HepG2 (cell line): ENCODE results near the gene DCTN1. TPM values are rescaled to one million over a fixed set of nuclear protein-coding genes. Genes with fewer than 3 reads are reported as not detected.

ENCODE experiments used
- ATAC-seq: fragments of 200-7000 bp; cut with Tn5 transposase; 3 replicates; pipeline ENCODE4 v1.9.1; 2020; ENCODE audit warnings: mild to moderate bottlenecking, moderate library complexity
- BruUV-seq: library from RNA; stranded (reverse); fragments of 400-500 nt; replicated peaks from 2 replicates; lab custom pipeline; 2021; lab: Mats Ljungman, UMichigan
- CTCF ChIA-PET: fragments of 300-600 bp; formaldehyde crosslinking; extraction: SDS; loops from one replicate; lab custom pipeline; 2021; ENCODE audit warnings: low total read pairs, inconsistent platforms, low intra/inter-chr PET ratio; lab: Yijun Ruan, JAX
- POLR2A ChIA-PET: fragments of 350-600 bp; sonication (Branson Sonifier 250); formaldehyde crosslinking; loops from one replicate; lab custom pipeline; 2020; ENCODE audit warnings: antibody characterized with exemption, inconsistent platforms; lab: Yijun Ruan, JAX
- DNase-seq: peaks from one replicate; pipeline ENCODE4 v3.0.0-alpha.2; 2015; ENCODE audit warnings: low spot score
- FAIRE-seq: peaks from 3 replicates; lab custom pipeline; 2011; peaks lifted over from hg19 to GRCh38; lab: Jason Lieb, UNC
- H2AFZ ChIP-seq: one replicate; pipeline ENCODE4 v1.6.1; 2011; ENCODE audit warnings: low read length, inconsistent platforms
- H3K27ac ChIP-seq: fragments of 300-600 bp; 3 replicates; pipeline ENCODE4 v1.8.0; 2011; ENCODE audit warnings: mixed run types, mild to moderate bottlenecking, mixed read lengths, low read length, inconsistent platforms; ENCODE audit not compliant: insufficient read depth; ENCODE audit errors: extremely low read length
- H3K27me3 ChIP-seq, 2 experiments: fragments of 200-600 bp in 1 of 2; 2 replicates in 1 of 2; 3 replicates in 1 of 2; pipeline versions ENCODE4 v1.6.0 to v1.8.0; 2011; ENCODE audit warnings: low read length in 2 of 2, mild to moderate bottlenecking in 2 of 2, moderate library complexity in 2 of 2, inconsistent platforms in 1 of 2; ENCODE audit not compliant: insufficient read depth in 2 of 2, control insufficient read depth in 1 of 2
- H3K36me3 ChIP-seq, 2 experiments: fragments of 200-600 bp in 1 of 2; replicated peaks in 1 of 2; 2 replicates in 1 of 2; 3 replicates in 1 of 2; pipeline versions ENCODE4 v1.5.1 to v1.8.0; 2011; ENCODE audit warnings: low read length in 2 of 2, inconsistent platforms in 1 of 2; ENCODE audit not compliant: insufficient read depth in 2 of 2, control insufficient read depth in 1 of 2
- H3K4me1 ChIP-seq: 2 replicates; pipeline ENCODE4 v1.5.1; 2012; ENCODE audit warnings: low read length, inconsistent platforms; ENCODE audit not compliant: insufficient read depth
- H3K4me2 ChIP-seq: 2 replicates; pipeline ENCODE4 v1.6.0; 2011; ENCODE audit warnings: low read depth, low read length, inconsistent platforms
- H3K4me3 ChIP-seq, 3 experiments: fragments of 200-600 bp in 1 of 3; sonication (generic), shearing (Covaris generic) in 1 of 3; replicated peaks in 1 of 3; 2 replicates each; pipeline ENCODE4 v1.5.1; 2011 to 2016; ENCODE audit warnings: low read length in 3 of 3, inconsistent platforms in 2 of 3, low read depth in 2 of 3, mild to moderate bottlenecking in 2 of 3, control low read depth in 1 of 3, mixed read lengths in 1 of 3; ENCODE audit not compliant: insufficient read depth in 1 of 3
- H3K79me2 ChIP-seq: one replicate; pipeline ENCODE4 v1.6.1; 2011; ENCODE audit warnings: low read length, inconsistent platforms; ENCODE audit not compliant: insufficient read depth
- H3K9ac ChIP-seq: 2 replicates; pipeline ENCODE4 v1.6.0; 2011; ENCODE audit warnings: mild to moderate bottlenecking, low read depth, low read length, inconsistent platforms; ENCODE audit not compliant: insufficient read depth
- H3K9me3 ChIP-seq: 2 replicates; pipeline ENCODE4 v1.5.1; 2012; ENCODE audit warnings: mild to moderate bottlenecking, low read length
- H4K20me1 ChIP-seq: 2 replicates; pipeline ENCODE4 v1.6.0; 2011; ENCODE audit warnings: inconsistent platforms, mild to moderate bottlenecking, low read length, moderate library complexity; ENCODE audit not compliant: insufficient read depth
- CREB3 ChIP-seq: sonication (generic); formaldehyde crosslinking; IDR thresholded peaks from 2 replicates; pipeline ENCODE4 v1.5.0; 2020; ENCODE audit warnings: missing genetic modification reagents
- HNF1A ChIP-seq, 2 experiments: sonication (generic) in 1 of 2; formaldehyde crosslinking in 1 of 2; IDR thresholded peaks; 2 replicates each; pipeline versions ENCODE4 v1.4.0 to v1.6.1; 2016 to 2020; ENCODE audit warnings: borderline replicate concordance in 1 of 2, low read depth in 1 of 2, mild to moderate bottlenecking in 1 of 2, missing genetic modification reagents in 1 of 2
- MBD4 ChIP-seq: IDR thresholded peaks from 2 replicates; pipeline ENCODE4 v1.6.1; 2012; ENCODE audit warnings: low read length, inconsistent platforms, borderline replicate concordance
- MED13 ChIP-seq: sonication (generic); formaldehyde crosslinking; IDR thresholded peaks from 2 replicates; pipeline ENCODE4 v1.5.0; 2020; ENCODE audit warnings: missing genetic modification reagents
- MEIS2 ChIP-seq: sonication (generic); formaldehyde crosslinking; IDR thresholded peaks from 2 replicates; pipeline ENCODE4 v1.9.0; 2021; ENCODE audit warnings: mild to moderate bottlenecking, missing genetic modification reagents
- MXD4 ChIP-seq: IDR thresholded peaks from 2 replicates; pipeline ENCODE4 v1.6.1; 2016; ENCODE audit warnings: mild to moderate bottlenecking, missing biosample characterization, missing genetic modification reagents
- ZFX ChIP-seq: sonication (generic); formaldehyde crosslinking; IDR thresholded peaks from 2 replicates; pipeline ENCODE4 v1.4.0; 2020; ENCODE audit warnings: mild to moderate bottlenecking, low read depth, missing genetic modification reagents, moderate library complexity
- ZNF317 ChIP-seq: sonication (generic); formaldehyde crosslinking; IDR thresholded peaks from 2 replicates; pipeline ENCODE4 v1.5.0; 2020; ENCODE audit warnings: mild to moderate bottlenecking, missing genetic modification reagents
- ZNF563 ChIP-seq: sonication (generic); formaldehyde crosslinking; IDR thresholded peaks from 2 replicates; pipeline ENCODE4 v1.8.0; 2022; ENCODE audit warnings: mild to moderate bottlenecking, moderate library complexity, missing genetic modification reagents
- ZNF687 ChIP-seq: sonication (generic); formaldehyde crosslinking; IDR thresholded peaks from 2 replicates; pipeline ENCODE4 v1.5.1; 2020; ENCODE audit warnings: mild to moderate bottlenecking, missing genetic modification reagents, moderate library complexity
- ZNF782 ChIP-seq: sonication (generic); formaldehyde crosslinking; IDR thresholded peaks from 2 replicates; pipeline ENCODE4 v1.4.0; 2020; ENCODE audit warnings: missing genetic modification reagents, mild to moderate bottlenecking, borderline replicate concordance
- WGBS: methylation state at CpG from one replicate; pipeline ENCODE4 v1.1.6; 2017; ENCODE audit warnings: low lambda C conversion rate; 5-methylcytosine and 5-hydroxymethylcytosine counted together
- in situ Hi-C: cut with HindIII; loops from 2 replicates; pipeline ENCODE4 v1.10.0; 2017; ENCODE audit warnings: low pct_unique_long_range_greater_than_20kb; ENCODE audit not compliant: extremely low pct_ligation_motif_present
- intact Hi-C: fragments of 100-400 bp; cut with micrococcal nuclease; formaldehyde crosslinking; loops from one replicate; pipeline ENCODE4 v1.10.0; 2022; ENCODE audit not compliant: unreplicated experiment
- polyA plus RNA-seq, 8 experiments: library from polyadenylated mRNA; depleted of rRNA in 3 of 8; stranded (reverse) in 7 of 8; unstranded in 1 of 8; fragments of >200 nt; fragmentation: Illumina TruSeq in 4 of 8; extraction: Trizol in 4 of 8; gene quantifications; 2 replicates each; pipeline versions ENCODE4 v1.2.1 to v1.2.3, GENCODE V29; 2011 to 2016; ENCODE audit warnings: low read depth in 4 of 8, missing spikeins in 1 of 8, mixed read lengths in 1 of 8; ENCODE audit not compliant: insufficient read depth in 1 of 8
- total RNA-seq, 5 experiments: library from RNA; depleted of rRNA; stranded (reverse); fragments of >200 nt; fragmentation: Illumina TruSeq; extraction: Trizol; gene quantifications; 2 replicates each; pipeline ENCODE4 v1.2.3, GENCODE V29; 2016; ENCODE audit warnings: low read depth in 1 of 5

The DCTN1 gene
- total and polyA plus RNA-seq, 2 of the 13 experiments (the other 11 are each of a cell fraction or from before 2014, with no cell fraction given): 73.2 to 122 TPM

GRCh38 chr2:74414441-74414840 is 34.3 kb upstream of the DCTN1 start (continued):
- TF ChIP-seq ZNF687 (CRISPR knock-in tag): 0 out of 2 replicates have a peak, but pooled peaks have one; percentile 10
- TF ChIP-seq ZNF563 (CRISPR knock-in tag): 0 out of 2 replicates have a peak, but pooled peaks have one; percentile 30
- TF ChIP-seq MXD4 (CRISPR knock-in tag): no peak

- H3K4me3 ChIP-seq: peak overlapping the region in 2 of 3 experiments; percentile 2 to 63; a peak in 2 of 6 replicates
- intact Hi-C loops: no loop called here
- peak; percentile 78 for DNase-seq
- H3K4me1 ChIP-seq: peaks cover 27% of the 10 kb centered on the region
- peak overlapping the region; percentile 43 for H2AFZ ChIP-seq
- H3K9ac ChIP-seq: peak overlapping the region; percentile 5; the same call in 1 of the 2 replicates
- CTCF ChIA-PET: no interaction called here
- H3K27me3 ChIP-seq: peaks cover 0 to 9% of the 10 kb centered on the region in 2 experiments; a peak in 3 of 5 replicates
- no peaks in the 10 kb centered on the region for H4K20me1 ChIP-seq
- no peaks in the 10 kb centered on the region for H3K79me2 ChIP-seq
- FAIRE-seq: peak; percentile 96
- peak overlapping the region; percentile 84 for H3K4me2 ChIP-seq
- 3% methylated on average over 8 of the region's 8 CpGs for WGBS
- in situ Hi-C loops: no loop called here
- no TSS peak for BruUV-seq
- H3K9me3 ChIP-seq: no peaks in the 10 kb centered on the region
- ATAC-seq: peak; percentile 84
- H3K36me3 ChIP-seq: no peaks in the 10 kb centered on the region
- peak overlapping the region; percentile 13 for H3K27ac ChIP-seq
- POLR2A ChIA-PET: interaction anchor here (0.7 to 2.4 kb wide), 11 partner anchors 11 to 117 kb away, joined by 3 to 17 read pairs (median 5); partner anchors contain the start of genes AUP1, HTRA2, MRPL53 and PCGF1
- TF ChIP-seq ZFX (CRISPR knock-in tag): no peak
- TF ChIP-seq ZNF317 (CRISPR knock-in tag): no peak
- peak; percentile 8; the same call in 1 of the 2 replicates for TF ChIP-seq HNF1A (IDR thresholded peaks at IDR 0.05; ENCODE audit: low read depth)
- TF ChIP-seq HNF1A (CRISPR knock-in tag; IDR thresholded peaks at IDR 0.05; ENCODE audit: borderline replicate concordance): no peak
- TF ChIP-seq CREB3: no peak
- TF ChIP-seq MEIS2 (CRISPR knock-in tag): no peak
- no peak for TF ChIP-seq MED13 (CRISPR knock-in tag)
- no peak for TF ChIP-seq MBD4
- no peak for TF ChIP-seq ZNF782 (CRISPR knock-in tag)
Observed at GRCh38 chr2:74413001-74413698, 33.0 kb upstream of the DCTN1 start.
